Measurements from ENCODE around the gene SOX8.

The SOX8 gene

GRCh38 chr16:988471-989353 lies 7.1 kb downstream of the SOX8 start:
- peak; percentile 26 for DNase-seq (ENCODE audit: low spot score)

- no peak for DNase-seq (ENCODE audit: low spot score)
These were observed 7.8 kb downstream of the SOX8 start for GRCh38 chr16:989354-989814.

- DNase-seq (ENCODE audit: low spot score): no peak
These were observed 9.1 kb downstream of the SOX8 start for GRCh38 chr16:990516-991291.

- no peak for DNase-seq (ENCODE audit: low spot score)
These were observed 9.8 kb downstream of the SOX8 start for GRCh38 chr16:991345-991744.

- peak; percentile 28 for DNase-seq (ENCODE audit: low spot score)
These were observed 10.2 kb downstream of the SOX8 start for GRCh38 chr16:991773-992172.

- DNase-seq (ENCODE audit: low spot score): no peak
These were observed 12.2 kb downstream of the SOX8 start for GRCh38 chr16:993731-994130.

- no peak for DNase-seq (ENCODE audit: low spot score)
These were observed 13.5 kb downstream of the SOX8 start for GRCh38 chr16:995087-995486.

- no peak for DNase-seq (ENCODE audit: low spot score)
These were observed 14.2 kb downstream of the SOX8 start for GRCh38 chr16:995783-996182.

GRCh38 chr16:996681-997080 lies 15.1 kb downstream of the SOX8 start:
- no peak for DNase-seq (ENCODE audit: low spot score)

- DNase-seq (ENCODE audit: low spot score): peak; percentile 91
These were observed 16.0 kb downstream of the SOX8 start for GRCh38 chr16:997440-998051.

- DNase-seq (ENCODE audit: low spot score): no peak
These were observed 16.6 kb downstream of the SOX8 start for GRCh38 chr16:998211-998610.

- DNase-seq (ENCODE audit: low spot score): no peak
These were observed 17.0 kb downstream of the SOX8 start for GRCh38 chr16:998615-999014.

- DNase-seq (ENCODE audit: low spot score): no peak
These were observed 18.1 kb downstream of the SOX8 start for GRCh38 chr16:999677-1000076.

- DNase-seq (ENCODE audit: low spot score): no peak
These were observed 19.0 kb downstream of the SOX8 start for GRCh38 chr16:1000608-1001007.

- DNase-seq (ENCODE audit: low spot score): no peak
These were observed 19.5 kb downstream of the SOX8 start for GRCh38 chr16:1001096-1001495.

GRCh38 chr16:1002399-1003166 lies 21.0 kb downstream of the SOX8 start:
- no peak for DNase-seq (ENCODE audit: low spot score)

- no peak for DNase-seq (ENCODE audit: low spot score)
These were observed 22.1 kb downstream of the SOX8 start for GRCh38 chr16:1003391-1004347.

- no peak for DNase-seq (ENCODE audit: low spot score)
These were observed 23.7 kb downstream of the SOX8 start for GRCh38 chr16:1005286-1005685.

GRCh38 chr16:1006781-1007180 lies 25.2 kb downstream of the SOX8 start:
- DNase-seq (ENCODE audit: low spot score): no peak

GRCh38 chr16:1007284-1007850 lies 25.8 kb downstream of the SOX8 start:
- DNase-seq (ENCODE audit: low spot score): no peak
